Measurements from ENCODE around the gene SLC9C1. TPM values are rescaled to one million over a fixed set of nuclear protein-coding genes. Genes with fewer than 3 reads are reported as not detected.

Gene SLC9C1
- total RNA-seq, 1 donor from 2014 or later = not detected

- no peak for TF ChIP-seq CTCF (IDR thresholded peaks at IDR 0.05; ENCODE audit: partially characterized antibody, unreplicated experiment)
- Mint-ChIP-seq H3K9me3 (ENCODE audit: unreplicated experiment) (no peaks in the 10 kb centered on the region), H3K4me1 (ENCODE audit: low read depth, unreplicated experiment) (peaks cover 3% of the 10 kb centered on the region), H3K4me3 (ENCODE audit: unreplicated experiment) (no peak overlapping the region), H3K36me3 (ENCODE audit: unreplicated experiment) (no peaks in the 10 kb centered on the region), H3K27ac (ENCODE audit: unreplicated experiment) (no peak overlapping the region), H3K27me3 (ENCODE audit: unreplicated experiment) (no peaks in the 10 kb centered on the region)
- no peak for DNase-seq
These were observed 161.9 kb downstream of the SLC9C1 start for GRCh38 chr3:112132088-112132487.

- Mint-ChIP-seq H3K4me1 (ENCODE audit: low read depth, unreplicated experiment) (peaks cover 9% of the 10 kb centered on the region), H3K27ac (ENCODE audit: unreplicated experiment) (no peak overlapping the region), H3K36me3 (ENCODE audit: unreplicated experiment) (no peaks in the 10 kb centered on the region), H3K4me3 (ENCODE audit: unreplicated experiment) (no peak overlapping the region), H3K9me3 (ENCODE audit: unreplicated experiment) (no peaks in the 10 kb centered on the region), H3K27me3 (ENCODE audit: unreplicated experiment) (no peaks in the 10 kb centered on the region)
- DNase-seq = no peak
- TF ChIP-seq CTCF (IDR thresholded peaks at IDR 0.05; ENCODE audit: partially characterized antibody, unreplicated experiment) = no peak
These were observed 162.9 kb downstream of the SLC9C1 start for GRCh38 chr3:112131111-112131510.

GRCh38 chr3:112130638-112130993 is 163.4 kb downstream of the SLC9C1 start:
- Mint-ChIP-seq H3K9me3 (ENCODE audit: unreplicated experiment) (no peaks in the 10 kb centered on the region), H3K27ac (ENCODE audit: unreplicated experiment) (no peak overlapping the region), H3K4me1 (ENCODE audit: low read depth, unreplicated experiment) (peaks cover 14% of the 10 kb centered on the region), H3K27me3 (ENCODE audit: unreplicated experiment) (no peaks in the 10 kb centered on the region), H3K4me3 (ENCODE audit: unreplicated experiment) (no peak overlapping the region), H3K36me3 (ENCODE audit: unreplicated experiment) (no peaks in the 10 kb centered on the region)
- TF ChIP-seq CTCF (IDR thresholded peaks at IDR 0.05; ENCODE audit: partially characterized antibody, unreplicated experiment) = no peak
- no peak for DNase-seq

GRCh38 chr3:112129925-112130637 is 163.9 kb downstream of the SLC9C1 start:
- Mint-ChIP-seq H3K27me3 (ENCODE audit: unreplicated experiment) (no peaks in the 10 kb centered on the region), H3K27ac (ENCODE audit: unreplicated experiment) (no peak overlapping the region)

More at GRCh38 chr3:112129925-112130637, 163.9 kb downstream of the SLC9C1 start:
- H3K9me3 Mint-ChIP-seq (ENCODE audit: unreplicated experiment) = no peaks in the 10 kb centered on the region
- no peak for TF ChIP-seq CTCF (IDR thresholded peaks at IDR 0.05; ENCODE audit: partially characterized antibody, unreplicated experiment)
- no peaks in the 10 kb centered on the region for H3K36me3 Mint-ChIP-seq (ENCODE audit: unreplicated experiment)
- DNase-seq = no peak
- H3K4me1 Mint-ChIP-seq (ENCODE audit: low read depth, unreplicated experiment) = peaks cover 20% of the 10 kb centered on the region
- no peak overlapping the region for H3K4me3 Mint-ChIP-seq (ENCODE audit: unreplicated experiment)

Data from glutamatergic neuron (in vitro differentiated cells).